GM12872 (cell line): ENCODE data around the gene CD82.

Experiments
- TF ChIP-seq, protein P1 (sequence below): IDR thresholded peaks from 3 replicates; pipeline ENCODE4 v1.5.1; 2011; ENCODE audit warnings: low read depth, mild to moderate bottlenecking, low read length, moderate library complexity; ENCODE audit not compliant: insufficient read depth

CD82 gene

GRCh38 chr11:44583353-44583669 is 17.8 kb downstream of the CD82 start:
- TF ChIP-seq, protein P1, sequence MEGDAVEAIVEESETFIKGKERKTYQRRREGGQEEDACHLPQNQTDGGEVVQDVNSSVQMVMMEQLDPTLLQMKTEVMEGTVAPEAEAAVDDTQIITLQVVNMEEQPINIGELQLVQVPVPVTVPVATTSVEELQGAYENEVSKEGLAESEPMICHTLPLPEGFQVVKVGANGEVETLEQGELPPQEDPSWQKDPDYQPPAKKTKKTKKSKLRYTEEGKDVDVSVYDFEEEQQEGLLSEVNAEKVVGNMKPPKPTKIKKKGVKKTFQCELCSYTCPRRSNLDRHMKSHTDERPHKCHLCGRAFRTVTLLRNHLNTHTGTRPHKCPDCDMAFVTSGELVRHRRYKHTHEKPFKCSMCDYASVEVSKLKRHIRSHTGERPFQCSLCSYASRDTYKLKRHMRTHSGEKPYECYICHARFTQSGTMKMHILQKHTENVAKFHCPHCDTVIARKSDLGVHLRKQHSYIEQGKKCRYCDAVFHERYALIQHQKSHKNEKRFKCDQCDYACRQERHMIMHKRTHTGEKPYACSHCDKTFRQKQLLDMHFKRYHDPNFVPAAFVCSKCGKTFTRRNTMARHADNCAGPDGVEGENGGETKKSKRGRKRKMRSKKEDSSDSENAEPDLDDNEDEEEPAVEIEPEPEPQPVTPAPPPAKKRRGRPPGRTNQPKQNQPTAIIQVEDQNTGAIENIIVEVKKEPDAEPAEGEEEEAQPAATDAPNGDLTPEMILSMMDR: no peak

DNA sequence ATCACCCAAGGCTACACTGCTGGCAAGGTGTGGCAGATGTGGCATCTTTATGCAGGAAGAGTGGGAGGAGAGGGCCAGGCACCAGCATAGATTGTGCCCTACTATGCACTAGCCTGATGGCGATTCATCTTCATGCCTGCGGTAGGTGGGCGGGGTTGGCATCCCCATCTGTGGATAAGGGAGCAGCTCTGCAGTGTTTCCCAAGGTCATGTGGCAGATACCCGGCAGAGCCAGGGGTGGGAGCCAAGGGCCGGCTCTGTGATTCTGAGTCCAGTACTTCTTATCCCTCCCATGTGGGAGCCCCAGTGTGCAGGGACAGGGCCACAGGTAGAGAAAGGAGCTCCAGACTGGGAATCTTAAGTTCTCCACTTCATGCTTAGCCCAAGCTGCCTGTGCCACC is 20.0 kb downstream of the CD82 start:
- TF ChIP-seq, protein P1: no peak

DNA sequence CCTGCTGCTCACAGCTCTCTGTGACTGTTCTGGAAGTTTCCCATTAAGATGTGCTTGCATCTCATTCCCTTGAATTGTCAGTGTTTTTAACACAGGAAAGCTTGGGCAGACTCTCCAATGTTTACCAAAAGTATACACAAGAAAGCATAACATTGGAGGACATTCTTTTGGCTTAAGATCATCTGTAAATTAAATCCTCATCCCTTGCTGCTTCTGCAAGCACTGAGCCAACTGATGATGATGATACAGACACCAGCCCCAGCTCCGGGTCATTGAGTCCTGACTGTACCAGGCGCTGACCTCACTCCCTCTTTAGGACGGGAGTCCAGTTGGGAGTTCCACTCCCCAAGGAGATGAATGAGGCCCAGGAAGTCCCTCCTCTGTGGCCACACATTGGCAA is 23.8 kb downstream of the CD82 start:
- TF ChIP-seq, protein P1: no peak

- TF ChIP-seq, protein P1: no peak
These were observed 25.3 kb downstream of the CD82 start for GRCh38 chr11:44590769-44591168.

DNA sequence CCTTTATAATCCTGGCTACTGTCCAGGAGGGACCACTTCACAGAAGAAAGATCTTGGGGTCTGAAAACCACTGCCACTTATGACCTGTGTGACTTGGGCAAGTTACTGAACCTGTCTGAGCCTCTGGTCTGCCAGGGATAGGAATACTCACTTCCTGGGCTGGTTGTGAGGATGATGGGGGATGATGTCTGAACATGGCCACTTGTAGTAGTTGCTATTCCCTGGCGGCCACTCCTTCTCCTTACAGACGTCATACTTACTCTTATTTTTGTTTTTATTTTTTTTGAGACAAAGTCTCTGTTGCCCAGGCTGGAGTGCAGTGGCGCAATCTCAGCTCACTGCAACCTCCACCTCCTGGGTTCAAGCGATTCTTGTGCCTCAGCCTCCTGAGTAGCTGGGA is 26.1 kb downstream of the CD82 start:
- TF ChIP-seq, protein P1: no peak

DNA sequence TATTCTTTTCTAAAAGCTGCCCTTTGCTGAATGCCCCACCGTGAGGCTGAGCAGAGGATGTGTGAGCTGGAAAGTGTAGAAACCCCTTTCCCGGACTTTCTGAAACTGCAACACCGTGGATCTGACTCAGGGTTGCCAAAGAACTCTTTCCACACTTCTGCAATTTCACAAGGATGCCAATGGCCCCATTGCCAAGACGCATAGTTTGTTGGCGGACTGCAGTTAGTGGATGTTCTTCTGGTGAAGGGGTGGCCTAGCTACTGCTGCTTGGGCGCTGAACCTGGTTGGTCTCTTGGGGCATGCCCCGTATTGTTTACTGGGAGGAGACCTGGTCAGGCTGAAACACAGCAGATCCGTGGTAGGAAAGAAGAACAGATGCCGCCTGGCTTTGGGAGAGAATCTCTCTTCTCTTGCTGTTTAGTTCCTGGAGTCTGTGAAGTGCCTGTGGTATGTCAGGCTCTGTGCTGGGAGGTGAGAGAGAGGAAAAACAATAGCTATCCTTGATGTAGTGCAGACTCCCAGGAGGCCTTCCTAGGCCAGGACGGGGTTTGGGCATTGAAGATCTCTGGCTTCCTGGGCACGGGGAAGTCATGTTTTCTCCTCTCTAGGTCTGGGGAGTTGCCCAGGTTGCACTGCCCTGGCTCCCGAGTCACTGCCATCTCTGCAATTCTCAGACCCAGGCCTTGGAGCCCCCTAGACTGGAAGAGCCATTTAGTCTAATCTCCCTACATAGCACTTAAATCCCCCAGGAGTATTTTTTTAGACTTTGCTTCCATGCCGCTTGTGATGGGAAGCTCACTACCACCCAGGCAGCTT is 26.9 kb downstream of the CD82 start:
- TF ChIP-seq, protein P1: no peak

GRCh38 chr11:44593251-44593650 is 27.8 kb downstream of the CD82 start:
- TF ChIP-seq, protein P1: no peak
